ENCODE results near the gene MYO1B. TPM values are rescaled to one million over a fixed set of nuclear protein-coding genes. Genes with fewer than 3 reads are reported as not detected.
A peak's percentile ranks its signal among the peaks of the same experiment; 100 is the strongest.

MYO1B gene
- polyA plus RNA-seq, 1 donor from 2014 or later: 72.2 TPM

DNA sequence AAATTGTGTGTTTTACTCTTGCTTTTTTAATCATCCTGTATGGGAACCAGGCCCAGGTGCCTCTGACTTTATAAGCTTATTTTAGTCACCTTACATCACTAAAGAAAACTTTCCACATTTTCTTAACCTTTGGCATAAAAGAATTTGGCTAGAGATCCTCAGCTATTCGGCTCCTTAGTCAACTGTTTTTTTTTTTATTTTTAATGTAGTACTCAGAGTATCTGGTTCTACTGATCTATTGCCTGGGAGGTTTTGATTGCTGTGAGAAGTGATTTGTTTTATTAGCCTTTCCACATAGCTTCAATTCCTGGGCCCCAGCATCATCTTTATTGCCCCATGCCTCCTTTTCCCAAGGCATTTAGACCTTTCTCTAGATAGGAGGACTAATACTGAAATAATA is 121.0 kb downstream of the MYO1B start:
- no peaks in the 10 kb centered on the region for H3K79me2 ChIP-seq (replicated peaks; ENCODE audit: insufficient read depth, low read length)
- H3K27ac ChIP-seq (ENCODE audit: low read length): no peak overlapping the region
- H4K20me1 ChIP-seq (ENCODE audit: insufficient read depth): no peaks in the 10 kb centered on the region
- no peaks in the 10 kb centered on the region for H3K36me3 ChIP-seq (ENCODE audit: insufficient read depth, low read length)
- no peaks in the 10 kb centered on the region for H3K9me2 ChIP-seq (ENCODE audit: insufficient read depth, low read length)
- TF ChIP-seq RAD21 (conservative IDR thresholded peaks at IDR 0.05): no peak
- no peak for TF ChIP-seq EP300 (conservative IDR thresholded peaks at IDR 0.05; ENCODE audit: poor library complexity, severe bottlenecking)
- no peak for TF ChIP-seq POLR2AphosphoS5 (IDR thresholded peaks at IDR 0.05)
- no peak for TF ChIP-seq MXI1 (conservative IDR thresholded peaks at IDR 0.05; ENCODE audit: poor library complexity, severe bottlenecking)
- TF ChIP-seq SMC3 (conservative IDR thresholded peaks at IDR 0.05; ENCODE audit: poor library complexity): no peak
- TF ChIP-seq, protein P1, sequence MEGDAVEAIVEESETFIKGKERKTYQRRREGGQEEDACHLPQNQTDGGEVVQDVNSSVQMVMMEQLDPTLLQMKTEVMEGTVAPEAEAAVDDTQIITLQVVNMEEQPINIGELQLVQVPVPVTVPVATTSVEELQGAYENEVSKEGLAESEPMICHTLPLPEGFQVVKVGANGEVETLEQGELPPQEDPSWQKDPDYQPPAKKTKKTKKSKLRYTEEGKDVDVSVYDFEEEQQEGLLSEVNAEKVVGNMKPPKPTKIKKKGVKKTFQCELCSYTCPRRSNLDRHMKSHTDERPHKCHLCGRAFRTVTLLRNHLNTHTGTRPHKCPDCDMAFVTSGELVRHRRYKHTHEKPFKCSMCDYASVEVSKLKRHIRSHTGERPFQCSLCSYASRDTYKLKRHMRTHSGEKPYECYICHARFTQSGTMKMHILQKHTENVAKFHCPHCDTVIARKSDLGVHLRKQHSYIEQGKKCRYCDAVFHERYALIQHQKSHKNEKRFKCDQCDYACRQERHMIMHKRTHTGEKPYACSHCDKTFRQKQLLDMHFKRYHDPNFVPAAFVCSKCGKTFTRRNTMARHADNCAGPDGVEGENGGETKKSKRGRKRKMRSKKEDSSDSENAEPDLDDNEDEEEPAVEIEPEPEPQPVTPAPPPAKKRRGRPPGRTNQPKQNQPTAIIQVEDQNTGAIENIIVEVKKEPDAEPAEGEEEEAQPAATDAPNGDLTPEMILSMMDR (IDR thresholded peaks at IDR 0.05; ENCODE audit: poor library complexity, severe bottlenecking): no peak
- no peak for TF ChIP-seq TAF1 (IDR thresholded peaks at IDR 0.05; ENCODE audit: low read depth)
- TF ChIP-seq, protein P2, sequence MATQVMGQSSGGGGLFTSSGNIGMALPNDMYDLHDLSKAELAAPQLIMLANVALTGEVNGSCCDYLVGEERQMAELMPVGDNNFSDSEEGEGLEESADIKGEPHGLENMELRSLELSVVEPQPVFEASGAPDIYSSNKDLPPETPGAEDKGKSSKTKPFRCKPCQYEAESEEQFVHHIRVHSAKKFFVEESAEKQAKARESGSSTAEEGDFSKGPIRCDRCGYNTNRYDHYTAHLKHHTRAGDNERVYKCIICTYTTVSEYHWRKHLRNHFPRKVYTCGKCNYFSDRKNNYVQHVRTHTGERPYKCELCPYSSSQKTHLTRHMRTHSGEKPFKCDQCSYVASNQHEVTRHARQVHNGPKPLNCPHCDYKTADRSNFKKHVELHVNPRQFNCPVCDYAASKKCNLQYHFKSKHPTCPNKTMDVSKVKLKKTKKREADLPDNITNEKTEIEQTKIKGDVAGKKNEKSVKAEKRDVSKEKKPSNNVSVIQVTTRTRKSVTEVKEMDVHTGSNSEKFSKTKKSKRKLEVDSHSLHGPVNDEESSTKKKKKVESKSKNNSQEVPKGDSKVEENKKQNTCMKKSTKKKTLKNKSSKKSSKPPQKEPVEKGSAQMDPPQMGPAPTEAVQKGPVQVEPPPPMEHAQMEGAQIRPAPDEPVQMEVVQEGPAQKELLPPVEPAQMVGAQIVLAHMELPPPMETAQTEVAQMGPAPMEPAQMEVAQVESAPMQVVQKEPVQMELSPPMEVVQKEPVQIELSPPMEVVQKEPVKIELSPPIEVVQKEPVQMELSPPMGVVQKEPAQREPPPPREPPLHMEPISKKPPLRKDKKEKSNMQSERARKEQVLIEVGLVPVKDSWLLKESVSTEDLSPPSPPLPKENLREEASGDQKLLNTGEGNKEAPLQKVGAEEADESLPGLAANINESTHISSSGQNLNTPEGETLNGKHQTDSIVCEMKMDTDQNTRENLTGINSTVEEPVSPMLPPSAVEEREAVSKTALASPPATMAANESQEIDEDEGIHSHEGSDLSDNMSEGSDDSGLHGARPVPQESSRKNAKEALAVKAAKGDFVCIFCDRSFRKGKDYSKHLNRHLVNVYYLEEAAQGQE (IDR thresholded peaks at IDR 0.05; ENCODE audit: borderline replicate concordance): no peak
- no peak for TF ChIP-seq EZH2 (IDR thresholded peaks at IDR 0.05; ENCODE audit: borderline replicate concordance, insufficient read depth, low read length, poor library complexity, severe bottlenecking)
- H3K4me3 ChIP-seq (ENCODE audit: low read length): no peak overlapping the region
- no peak overlapping the region for H2AFZ ChIP-seq (ENCODE audit: low read depth, low read length)
- no peaks in the 10 kb centered on the region for H3F3A ChIP-seq (ENCODE audit: insufficient read depth, low read length, poor library complexity, severe bottlenecking)
- no peaks in the 10 kb centered on the region for H3K9me3 ChIP-seq (ENCODE audit: low read length)
- H3K9ac ChIP-seq (ENCODE audit: low read length): no peak overlapping the region
- H3K4me2 ChIP-seq (ENCODE audit: low read length): no peak overlapping the region
- no peaks in the 10 kb centered on the region for H3K27me3 ChIP-seq (ENCODE audit: insufficient read depth, low read depth, low read length)

DNA sequence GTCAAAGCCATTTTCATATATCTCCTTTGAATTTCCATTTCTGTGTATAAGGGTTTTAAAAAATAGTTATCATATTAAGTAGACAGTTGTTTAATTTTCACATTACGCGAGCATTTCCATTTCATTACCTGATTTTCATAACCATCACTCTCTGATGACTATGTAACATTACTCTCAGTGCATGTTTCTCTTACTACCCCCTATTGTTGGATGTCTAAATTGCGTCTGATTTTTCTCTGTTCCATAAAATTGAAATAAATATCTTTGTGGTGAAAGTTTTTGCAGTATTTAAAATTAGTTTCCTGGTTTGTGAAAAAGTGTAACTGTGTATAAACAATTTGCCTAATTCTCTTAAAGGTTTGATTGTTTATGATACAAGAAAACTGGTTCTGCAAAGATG is 123.8 kb downstream of the MYO1B start:
- H3K79me2 ChIP-seq (replicated peaks; ENCODE audit: insufficient read depth, low read length): no peaks in the 10 kb centered on the region
- no peak overlapping the region for H3K4me3 ChIP-seq (ENCODE audit: low read length)
- no peaks in the 10 kb centered on the region for H3K36me3 ChIP-seq (ENCODE audit: insufficient read depth, low read length)
- no peak overlapping the region for H3K9ac ChIP-seq (ENCODE audit: low read length)
- H3F3A ChIP-seq (ENCODE audit: insufficient read depth, low read length, poor library complexity, severe bottlenecking): no peaks in the 10 kb centered on the region
- no peak overlapping the region for H3K4me2 ChIP-seq (ENCODE audit: low read length)
- H3K9me3 ChIP-seq (ENCODE audit: low read length): no peaks in the 10 kb centered on the region
- no peaks in the 10 kb centered on the region for H3K9me2 ChIP-seq (ENCODE audit: insufficient read depth, low read length)
- no peaks in the 10 kb centered on the region for H3K27me3 ChIP-seq (ENCODE audit: insufficient read depth, low read depth, low read length)
- H2AFZ ChIP-seq (ENCODE audit: low read depth, low read length): no peak overlapping the region
- H4K20me1 ChIP-seq (ENCODE audit: insufficient read depth): no peaks in the 10 kb centered on the region
- TF ChIP-seq, protein P2 (IDR thresholded peaks at IDR 0.05; ENCODE audit: borderline replicate concordance): no peak
- TF ChIP-seq RAD21 (conservative IDR thresholded peaks at IDR 0.05): peak; percentile 45
- TF ChIP-seq SMC3 (conservative IDR thresholded peaks at IDR 0.05; ENCODE audit: poor library complexity): peak; percentile 43
- TF ChIP-seq POLR2AphosphoS5 (IDR thresholded peaks at IDR 0.05): no peak
- TF ChIP-seq, protein P1 (IDR thresholded peaks at IDR 0.05; ENCODE audit: poor library complexity, severe bottlenecking): peak; percentile 51
- no peak for TF ChIP-seq TAF1 (IDR thresholded peaks at IDR 0.05; ENCODE audit: low read depth)
- no peak for TF ChIP-seq MXI1 (conservative IDR thresholded peaks at IDR 0.05; ENCODE audit: poor library complexity, severe bottlenecking)
- TF ChIP-seq EZH2 (IDR thresholded peaks at IDR 0.05; ENCODE audit: borderline replicate concordance, insufficient read depth, low read length, poor library complexity, severe bottlenecking): no peak
- H3K27ac ChIP-seq (ENCODE audit: low read length): no peak overlapping the region
